ENCODE data around the gene LRFN4. TPM values are rescaled to one million over a fixed set of nuclear protein-coding genes. Genes with fewer than 3 reads are reported as not detected.

Gene LRFN4
- total RNA-seq, result 8.0 TPM
- polyA plus RNA-seq, result 1 to 10 TPM in 3 of 4 donors, under 1 TPM in 1; 0.87 to 1.8 (median 1.3) TPM

- Mint-ChIP-seq H3K4me3 (peak within 1 kb of the TSS; percentile 85 to 93 (median 90)), H3K27me3 (no peaks in the 10 kb centered on the region), H3K27ac (peak within 1 kb of the TSS; percentile 56 to 84 (median 65)), H3K36me3 (no peaks in the 10 kb centered on the region), H3K9me3 (no peaks in the 10 kb centered on the region), H3K4me1 (peaks cover 0 to 15% (median 7%) of the 10 kb centered on the region in 4 donors)
- Histone ChIP-seq H3K4me1 (ENCODE audit: control insufficient read depth, insufficient read depth, low read length, poor library complexity, severe bottlenecking) (peaks cover 17% of the 10 kb centered on the region), H3K27ac (ENCODE audit: insufficient read depth, low read length, poor library complexity, severe bottlenecking) (peak within 1 kb of the TSS; percentile 71), H3K9me3 (ENCODE audit: control insufficient read depth in 2 of 2, low read length in 2 of 2) (no peaks in the 10 kb centered on the region), H3K27me3 (ENCODE audit: control insufficient read depth, insufficient read depth, low read length) (no peaks in the 10 kb centered on the region), H3K36me3 (ENCODE audit: control insufficient read depth, insufficient read depth, low read length) (no peaks in the 10 kb centered on the region), H3K4me3 (ENCODE audit: low read depth, low read length) (peak within 1 kb of the TSS; percentile 71)
- DNase-seq, result peak in 1 of 3 donors; percentile 74
- ATAC-seq (ENCODE audit: low read depth in 2 of 2), result peak; percentile 61 to 64
Measured at GRCh38 chr11:66856496-66857233, at the start of gene LRFN4. LRFN4 (plus strand) TSS chr11:66857064; CDS start chr11:66857745, 681 bp downstream.

- Histone ChIP-seq H3K27ac (ENCODE audit: insufficient read depth, low read length, poor library complexity, severe bottlenecking) (no peak overlapping the region), H3K9me3 (ENCODE audit: control insufficient read depth in 2 of 2, low read length in 2 of 2) (no peaks in the 10 kb centered on the region), H3K4me3 (ENCODE audit: low read depth, low read length) (no peak overlapping the region), H3K4me1 (ENCODE audit: control insufficient read depth, insufficient read depth, low read length, poor library complexity, severe bottlenecking) (no peaks in the 10 kb centered on the region), H3K27me3 (ENCODE audit: control insufficient read depth, insufficient read depth, low read length) (no peaks in the 10 kb centered on the region), H3K36me3 (ENCODE audit: control insufficient read depth, insufficient read depth, low read length) (no peaks in the 10 kb centered on the region)
- Mint-ChIP-seq H3K9me3 (no peaks in the 10 kb centered on the region), H3K27ac (no peak overlapping the region), H3K4me1 (no peaks in the 10 kb centered on the region), H3K36me3 (peaks cover 9% of the 10 kb centered on the region), H3K27me3 (no peaks in the 10 kb centered on the region), H3K4me3 (no peak overlapping the region)
- DNase-seq, result no peak
- ATAC-seq (ENCODE audit: low read depth in 2 of 2), result no peak
Measured at GRCh38 chr11:66809592-66809991, 47.3 kb upstream of the LRFN4 start.

- Histone ChIP-seq H3K36me3 (ENCODE audit: control insufficient read depth, insufficient read depth, low read length) (no peaks in the 10 kb centered on the region), H3K27me3 (ENCODE audit: control insufficient read depth, insufficient read depth, low read length) (no peaks in the 10 kb centered on the region), H3K4me1 (ENCODE audit: control insufficient read depth, insufficient read depth, low read length, poor library complexity, severe bottlenecking) (no peaks in the 10 kb centered on the region), H3K4me3 (ENCODE audit: low read depth, low read length) (no peak overlapping the region), H3K9me3 (ENCODE audit: control insufficient read depth in 2 of 2, low read length in 2 of 2) (no peaks in the 10 kb centered on the region), H3K27ac (ENCODE audit: insufficient read depth, low read length, poor library complexity, severe bottlenecking) (no peak overlapping the region)
- DNase-seq (no peak), ATAC-seq (ENCODE audit: low read depth in 2 of 2) (no peak)
- H3K4me1 Mint-ChIP-seq, result no peaks in the 10 kb centered on the region
- no peaks in the 10 kb centered on the region for H3K27me3 Mint-ChIP-seq
- H3K4me3 Mint-ChIP-seq, result no peak overlapping the region
- H3K27ac Mint-ChIP-seq, result no peak overlapping the region
- peaks cover 11% of the 10 kb centered on the region for H3K36me3 Mint-ChIP-seq
- no peaks in the 10 kb centered on the region for H3K9me3 Mint-ChIP-seq
Measured at GRCh38 chr11:66810576-66811185, 46.2 kb upstream of the LRFN4 start.

GRCh38 chr11:66814678-66815077, 42.2 kb upstream of the LRFN4 start:
- H3K36me3 Mint-ChIP-seq, result peaks cover 2% of the 10 kb centered on the region
- no peak overlapping the region for H3K27ac ChIP-seq (ENCODE audit: insufficient read depth, low read length, poor library complexity, severe bottlenecking)
- no peak overlapping the region for H3K4me3 Mint-ChIP-seq
- ATAC-seq (ENCODE audit: low read depth in 2 of 2) (no peak), DNase-seq (no peak)
- no peaks in the 10 kb centered on the region for H3K27me3 Mint-ChIP-seq
- H3K9me3 Mint-ChIP-seq, result no peaks in the 10 kb centered on the region
- H3K4me1 ChIP-seq (ENCODE audit: control insufficient read depth, insufficient read depth, low read length, poor library complexity, severe bottlenecking), result no peaks in the 10 kb centered on the region
- no peak overlapping the region for H3K4me3 ChIP-seq (ENCODE audit: low read depth, low read length)
- H3K9me3 ChIP-seq (ENCODE audit: control insufficient read depth in 2 of 2, low read length in 2 of 2), result no peaks in the 10 kb centered on the region
- H3K4me1 Mint-ChIP-seq, result no peaks in the 10 kb centered on the region
- no peak overlapping the region for H3K27ac Mint-ChIP-seq
- no peaks in the 10 kb centered on the region for H3K36me3 ChIP-seq (ENCODE audit: control insufficient read depth, insufficient read depth, low read length)
- no peaks in the 10 kb centered on the region for H3K27me3 ChIP-seq (ENCODE audit: control insufficient read depth, insufficient read depth, low read length)

GRCh38 chr11:66815646-66816045, 41.2 kb upstream of the LRFN4 start:
- no peaks in the 10 kb centered on the region for H3K9me3 ChIP-seq (ENCODE audit: control insufficient read depth in 2 of 2, low read length in 2 of 2)
- no peaks in the 10 kb centered on the region for H3K27me3 ChIP-seq (ENCODE audit: control insufficient read depth, insufficient read depth, low read length)
- ATAC-seq (ENCODE audit: low read depth in 2 of 2), result no peak
- no peaks in the 10 kb centered on the region for H3K4me1 ChIP-seq (ENCODE audit: control insufficient read depth, insufficient read depth, low read length, poor library complexity, severe bottlenecking)
- Mint-ChIP-seq H3K9me3 (no peaks in the 10 kb centered on the region), H3K4me1 (no peaks in the 10 kb centered on the region), H3K36me3 (peaks cover 2% of the 10 kb centered on the region), H3K4me3 (no peak overlapping the region), H3K27me3 (no peaks in the 10 kb centered on the region), H3K27ac (no peak overlapping the region)
- no peaks in the 10 kb centered on the region for H3K36me3 ChIP-seq (ENCODE audit: control insufficient read depth, insufficient read depth, low read length)
- DNase-seq, result no peak
- H3K27ac ChIP-seq (ENCODE audit: insufficient read depth, low read length, poor library complexity, severe bottlenecking), result no peak overlapping the region
- H3K4me3 ChIP-seq (ENCODE audit: low read depth, low read length), result no peak overlapping the region

GRCh38 chr11:66818231-66818955, 38.5 kb upstream of the LRFN4 start:
- no peak for DNase-seq
- no peaks in the 10 kb centered on the region for H3K9me3 ChIP-seq (ENCODE audit: control insufficient read depth in 2 of 2, low read length in 2 of 2)
- H3K36me3 ChIP-seq (ENCODE audit: control insufficient read depth, insufficient read depth, low read length), result no peaks in the 10 kb centered on the region
- Mint-ChIP-seq H3K4me3 (no peak overlapping the region), H3K27ac (no peak overlapping the region), H3K9me3 (no peaks in the 10 kb centered on the region), H3K36me3 (peaks cover 6% of the 10 kb centered on the region), H3K27me3 (no peaks in the 10 kb centered on the region), H3K4me1 (no peaks in the 10 kb centered on the region)
- no peak overlapping the region for H3K4me3 ChIP-seq (ENCODE audit: low read depth, low read length)
- H3K27me3 ChIP-seq (ENCODE audit: control insufficient read depth, insufficient read depth, low read length), result no peaks in the 10 kb centered on the region
- no peaks in the 10 kb centered on the region for H3K4me1 ChIP-seq (ENCODE audit: control insufficient read depth, insufficient read depth, low read length, poor library complexity, severe bottlenecking)
- ATAC-seq (ENCODE audit: low read depth in 2 of 2), result no peak
- H3K27ac ChIP-seq (ENCODE audit: insufficient read depth, low read length, poor library complexity, severe bottlenecking), result no peak overlapping the region

GRCh38 chr11:66820381-66820780, 36.5 kb upstream of the LRFN4 start:
- Histone ChIP-seq H3K27ac (ENCODE audit: insufficient read depth, low read length, poor library complexity, severe bottlenecking) (no peak overlapping the region), H3K27me3 (ENCODE audit: control insufficient read depth, insufficient read depth, low read length) (no peaks in the 10 kb centered on the region), H3K9me3 (ENCODE audit: control insufficient read depth in 2 of 2, low read length in 2 of 2) (no peaks in the 10 kb centered on the region), H3K4me1 (ENCODE audit: control insufficient read depth, insufficient read depth, low read length, poor library complexity, severe bottlenecking) (no peaks in the 10 kb centered on the region), H3K4me3 (ENCODE audit: low read depth, low read length) (no peak overlapping the region), H3K36me3 (ENCODE audit: control insufficient read depth, insufficient read depth, low read length) (no peaks in the 10 kb centered on the region)
- no peak for ATAC-seq (ENCODE audit: low read depth in 2 of 2)
- Mint-ChIP-seq H3K36me3 (peaks cover 4% of the 10 kb centered on the region), H3K4me3 (no peak overlapping the region), H3K27ac (no peak overlapping the region), H3K9me3 (no peaks in the 10 kb centered on the region), H3K27me3 (no peaks in the 10 kb centered on the region), H3K4me1 (no peaks in the 10 kb centered on the region)
- no peak for DNase-seq

Data from CD4-positive, CD25-positive, alpha-beta regulatory T cell (primary cell).